DOHH2 (cell line): ENCODE data around the gene CLEC18B.
"Not testable (repeated sequence)": the region's sequence is repeated elsewhere in the genome, so short reads cannot be mapped to it uniquely, and the experiment has no call there.

Source experiments
- CTCF ChIP-seq: fragments of 200-600 bp; sonication (generic); IDR thresholded peaks from one replicate; pipeline ENCODE4 v1.5.1; 2014; ENCODE audit warnings: antibody characterized with exemption, mild to moderate bottlenecking, low read depth, low read length; ENCODE audit not compliant: poor library complexity, severe bottlenecking
- EZH2phosphoT487 ChIP-seq: fragments of 200-600 bp; sonication (generic); IDR thresholded peaks from 2 replicates; pipeline ENCODE4 v1.6.1; 2017; ENCODE audit warnings: borderline replicate concordance, mild to moderate bottlenecking, antibody characterized with exemption, low read length, moderate library complexity, mixed read lengths

GRCh38 chr16:74421482-74421785 lies 156 bp upstream of the CLEC18B start:
- not testable (repeated sequence) for TF ChIP-seq CTCF, EZH2phosphoT487
